ENCODE data around the gene DHX40.

Gene DHX40

GRCh38 chr17:59634632-59635541, 69.5 kb downstream of the DHX40 start:
- DNase-seq (ENCODE audit: low read depth), result no peak
- H3K4me3 ChIP-seq (ENCODE audit: low read depth, low read length), result no peak overlapping the region
- no peak for TF ChIP-seq CTCF (IDR thresholded peaks at IDR 0.05; ENCODE audit: low read depth, low read length)
- no peak for TF ChIP-seq POLR2A (IDR thresholded peaks at IDR 0.05; ENCODE audit: extremely low read depth, insufficient read length)
- TF ChIP-seq MYC (IDR thresholded peaks at IDR 0.05; ENCODE audit: low read depth, low read length), result no peak
- no peak for TF ChIP-seq MAX (IDR thresholded peaks at IDR 0.05; ENCODE audit: low read depth, low read length)

- TF ChIP-seq POLR2A (IDR thresholded peaks at IDR 0.05; ENCODE audit: extremely low read depth, insufficient read length) (no peak), MAX (IDR thresholded peaks at IDR 0.05; ENCODE audit: low read depth, low read length) (no peak), MYC (IDR thresholded peaks at IDR 0.05; ENCODE audit: low read depth, low read length) (no peak), CTCF (IDR thresholded peaks at IDR 0.05; ENCODE audit: low read depth, low read length) (no peak)
- no peak for DNase-seq (ENCODE audit: low read depth)
- H3K4me3 ChIP-seq (ENCODE audit: low read depth, low read length), result no peak overlapping the region
Observed at GRCh38 chr17:59637611-59638310, 72.4 kb downstream of the DHX40 start.

- no peak for TF ChIP-seq CTCF (IDR thresholded peaks at IDR 0.05; ENCODE audit: low read depth, low read length)
- TF ChIP-seq MAX (IDR thresholded peaks at IDR 0.05; ENCODE audit: low read depth, low read length), result no peak
- TF ChIP-seq MYC (IDR thresholded peaks at IDR 0.05; ENCODE audit: low read depth, low read length), result no peak
- no peak for TF ChIP-seq POLR2A (IDR thresholded peaks at IDR 0.05; ENCODE audit: extremely low read depth, insufficient read length)
- DNase-seq (ENCODE audit: low read depth), result no peak
Observed at GRCh38 chr17:59638553-59638952, 73.1 kb downstream of the DHX40 start.

GRCh38 chr17:59641799-59642484, 76.5 kb downstream of the DHX40 start:
- peak; percentile 70 for DNase-seq (ENCODE audit: low read depth)
- no peak overlapping the region for H3K4me3 ChIP-seq (ENCODE audit: low read depth, low read length)

More at GRCh38 chr17:59638553-59638952, 73.1 kb downstream of the DHX40 start:
- H3K4me3 ChIP-seq (ENCODE audit: low read depth, low read length), result no peak overlapping the region

More at GRCh38 chr17:59641799-59642484, 76.5 kb downstream of the DHX40 start:
- no peak for TF ChIP-seq CTCF (IDR thresholded peaks at IDR 0.05; ENCODE audit: low read depth, low read length)
- no peak for TF ChIP-seq POLR2A (IDR thresholded peaks at IDR 0.05; ENCODE audit: extremely low read depth, insufficient read length)
- TF ChIP-seq MYC (IDR thresholded peaks at IDR 0.05; ENCODE audit: low read depth, low read length), result no peak
- TF ChIP-seq MAX (IDR thresholded peaks at IDR 0.05; ENCODE audit: low read depth, low read length), result no peak

Data from NB4 (cell line).